Putamen (tissue), 1 donor: ENCODE measurements around the gene TEAD1.
"Not testable (repeated sequence)": the region's sequence is repeated elsewhere in the genome, so short reads cannot be mapped to it uniquely, and the experiment has no call there.

Source experiments
- DNase-seq: peaks from one replicate; pipeline ENCODE4 v3.0.0-alpha.2; 2016; ENCODE audit warnings: low spot score

The TEAD1 gene

GRCh38 chr11:12864316-12865156 is 190.3 kb downstream of the TEAD1 start:
- no peak for DNase-seq

DNA sequence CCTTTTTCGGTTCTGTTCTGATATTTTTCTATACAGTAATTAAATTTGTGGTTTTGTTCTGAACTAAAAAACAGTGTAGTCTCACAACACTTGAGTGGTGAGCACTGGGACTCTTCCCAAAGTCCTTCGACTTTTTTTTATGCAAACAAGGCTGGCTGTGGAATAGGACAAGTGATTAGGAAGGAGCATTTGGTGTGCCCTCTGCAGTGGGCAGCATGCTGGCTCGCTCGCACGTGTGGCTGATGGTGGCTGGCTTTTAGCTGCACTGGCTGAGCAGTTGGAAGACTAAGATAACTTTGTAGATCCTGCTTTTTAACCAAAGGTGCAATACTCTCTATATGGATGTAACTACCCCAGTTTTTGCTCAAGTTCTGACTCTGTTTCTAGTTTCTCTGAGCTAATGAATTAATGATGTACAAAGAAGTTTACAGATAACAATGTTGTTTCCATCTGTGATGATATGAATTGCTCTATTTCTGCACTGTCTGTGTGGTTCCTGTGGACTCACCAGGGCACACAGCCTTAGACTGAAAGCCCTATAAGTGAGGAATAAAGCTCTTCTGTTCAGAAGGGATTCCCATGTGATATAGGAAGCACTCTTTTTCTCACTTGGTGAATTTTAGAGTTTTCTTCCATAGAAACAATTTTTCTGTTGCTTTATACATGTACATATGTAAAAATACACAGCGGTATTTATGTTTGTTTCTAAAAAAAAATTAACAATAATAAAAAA is 191.8 kb downstream of the TEAD1 start:
- DNase-seq = no peak

DNA sequence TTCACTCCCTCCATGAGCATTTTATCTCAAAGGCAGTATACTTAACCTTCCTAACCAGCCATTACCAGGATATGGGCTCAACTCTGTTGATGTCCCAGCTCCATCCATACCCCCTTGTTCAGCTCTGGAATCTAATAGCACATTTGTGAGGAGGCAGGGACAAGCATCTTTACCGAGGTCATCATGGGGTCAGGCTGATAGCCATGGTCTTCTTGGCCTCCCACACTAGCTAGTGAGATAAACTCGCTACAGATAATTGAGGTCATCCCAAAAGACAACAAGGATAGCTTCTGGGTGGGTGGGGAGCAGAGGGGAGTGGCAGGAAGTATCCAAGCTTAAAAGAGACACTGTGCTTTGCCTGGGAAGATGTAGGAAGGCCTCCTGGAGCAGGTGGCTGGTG is 193.3 kb downstream of the TEAD1 start:
- no peak for DNase-seq

GRCh38 chr11:12868315-12869073 is 194.3 kb downstream of the TEAD1 start:
- DNase-seq = no peak

DNA sequence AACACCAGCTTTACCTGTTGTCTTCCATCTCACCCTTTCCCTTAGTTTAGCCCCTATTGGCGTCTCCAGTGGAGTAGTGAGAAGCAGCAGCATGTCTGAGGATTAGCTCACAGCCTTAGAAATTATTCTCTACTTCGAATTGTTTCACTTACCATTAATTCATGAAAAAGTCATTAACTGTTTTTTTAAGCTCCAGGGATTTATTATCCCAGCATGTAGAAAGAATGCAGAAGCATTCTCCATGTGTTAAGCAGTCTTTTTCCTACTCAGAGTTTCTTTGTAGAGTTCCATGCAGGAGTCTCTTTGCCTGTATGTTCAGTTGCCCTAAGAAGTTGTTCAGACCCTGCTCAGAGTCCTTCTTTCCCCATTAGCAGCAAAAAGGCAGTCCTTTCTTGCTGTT is 197.0 kb downstream of the TEAD1 start:
- no peak for DNase-seq

DNA sequence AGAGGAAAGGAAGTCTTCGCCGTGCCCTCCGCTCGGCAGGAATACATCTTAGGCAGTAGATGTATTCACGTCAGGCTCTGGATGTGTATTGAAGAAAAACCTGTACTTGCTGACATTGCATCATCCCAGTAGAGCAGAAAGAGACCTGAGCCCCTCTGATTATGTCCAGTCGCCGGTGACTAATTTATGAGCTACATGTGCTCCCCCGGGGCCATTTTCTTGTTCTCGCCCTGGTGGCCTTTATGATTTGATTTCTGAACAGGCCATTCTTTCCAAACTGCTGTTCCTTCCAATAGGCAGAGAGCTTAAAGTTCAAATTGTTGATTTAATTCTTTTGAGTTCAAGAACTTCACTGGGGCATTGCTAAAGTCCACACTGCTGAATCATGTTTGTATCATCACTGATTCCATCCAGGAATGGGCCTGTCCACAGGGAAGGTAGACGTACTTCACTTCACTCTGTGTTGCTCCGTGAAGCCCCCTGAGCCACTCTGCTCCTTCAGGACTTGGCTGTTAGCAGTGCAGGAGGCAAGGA is 197.6 kb downstream of the TEAD1 start:
- DNase-seq = no peak

GRCh38 chr11:12876340-12876739 is 202.1 kb downstream of the TEAD1 start:
- DNase-seq = no peak

GRCh38 chr11:12876988-12877387 is 202.8 kb downstream of the TEAD1 start:
- no peak for DNase-seq

DNA sequence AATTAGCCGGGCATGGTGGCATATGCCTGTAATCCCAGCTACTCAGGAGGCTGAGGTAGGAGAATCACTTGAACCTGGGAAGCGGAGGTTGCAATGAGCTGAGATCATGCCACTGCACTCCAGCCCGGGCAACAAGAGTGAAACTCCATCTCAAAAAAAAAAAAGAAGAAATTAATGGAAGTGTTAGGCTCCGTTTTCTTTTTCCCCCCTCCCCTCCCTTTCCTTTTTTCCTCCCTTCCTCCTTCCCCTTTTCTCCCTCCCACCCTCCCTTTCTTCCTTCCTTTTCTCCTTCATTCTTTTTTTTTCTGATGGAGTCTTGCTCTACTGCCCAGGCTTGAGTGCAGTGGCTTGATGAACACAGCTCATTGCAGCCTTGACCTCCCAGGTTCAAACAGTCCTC is 203.3 kb downstream of the TEAD1 start:
- not testable (repeated sequence) for DNase-seq

DNA sequence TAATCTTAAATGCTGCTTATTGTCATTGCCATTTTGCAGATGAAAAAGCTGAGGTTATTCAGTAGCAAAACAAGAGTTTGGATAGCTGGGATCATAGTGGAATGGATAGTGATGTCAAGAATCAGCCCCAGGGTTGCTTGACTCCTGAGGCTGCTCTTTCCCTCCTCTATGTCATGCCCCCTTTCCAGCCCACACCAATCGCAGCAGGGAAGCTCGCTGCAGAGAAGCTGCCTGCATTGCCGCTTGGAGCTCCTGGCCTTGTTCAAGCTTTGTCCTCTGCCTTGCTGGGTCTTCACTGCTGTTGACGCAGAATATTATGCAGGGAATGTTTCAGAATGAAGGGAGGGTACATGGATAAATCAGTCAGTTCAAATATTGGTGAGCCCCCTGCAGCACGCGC is 206.1 kb downstream of the TEAD1 start:
- DNase-seq = no peak

GRCh38 chr11:12882670-12883069 is 208.4 kb downstream of the TEAD1 start:
- no peak for DNase-seq

DNA sequence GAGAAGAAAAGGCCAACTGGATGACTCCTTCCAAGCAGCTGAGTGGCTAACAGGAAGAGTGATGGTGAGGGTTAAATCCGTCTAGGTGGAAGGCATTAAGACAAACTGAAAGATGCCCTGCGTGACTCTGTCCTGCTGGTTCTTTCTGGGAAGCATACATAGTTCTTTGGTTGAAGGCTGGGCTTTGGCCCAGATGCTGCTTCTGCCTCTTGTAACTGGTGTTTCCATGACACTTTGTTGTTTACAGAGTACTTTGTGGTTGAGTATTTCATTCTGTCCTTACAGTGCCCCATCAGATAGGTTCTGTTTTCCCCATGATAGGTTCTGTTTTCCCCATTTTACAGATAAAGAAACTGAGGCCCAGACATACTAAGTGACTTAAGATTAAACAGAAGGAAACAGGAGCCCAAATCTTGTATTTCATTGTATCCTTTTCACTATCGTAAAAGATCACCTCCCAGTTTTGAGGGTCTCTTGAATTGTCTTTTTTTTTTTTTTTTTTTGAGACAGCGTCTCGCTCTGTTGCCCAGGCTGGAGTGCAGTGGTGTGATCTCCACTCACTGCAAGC is 210.6 kb downstream of the TEAD1 start:
- DNase-seq = no peak

DNA sequence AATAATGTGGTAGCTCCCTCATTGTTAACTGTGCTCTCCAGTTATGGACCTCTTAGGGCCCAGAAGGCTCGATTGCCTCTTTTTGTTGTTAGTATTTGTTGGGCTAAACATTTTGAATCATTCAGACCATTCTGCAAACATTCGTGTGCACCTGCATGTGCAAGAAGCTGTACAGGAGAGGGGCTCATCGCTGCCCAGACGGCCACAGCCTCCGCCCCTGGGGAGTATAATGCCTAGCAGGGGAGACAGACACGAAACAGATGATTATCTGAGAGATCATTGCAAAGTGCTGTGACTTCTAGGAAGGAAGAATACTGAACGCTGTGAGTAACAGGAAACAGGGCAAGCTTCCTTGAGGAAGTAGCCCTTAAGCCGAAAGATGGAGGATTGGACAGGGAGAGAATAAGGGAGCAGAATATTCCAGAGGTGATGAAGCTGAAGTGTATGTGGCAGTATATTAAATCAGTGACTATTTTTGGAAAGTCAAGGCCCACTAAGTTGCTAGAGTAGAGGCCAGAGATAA is 211.6 kb downstream of the TEAD1 start:
- no peak for DNase-seq

DNA sequence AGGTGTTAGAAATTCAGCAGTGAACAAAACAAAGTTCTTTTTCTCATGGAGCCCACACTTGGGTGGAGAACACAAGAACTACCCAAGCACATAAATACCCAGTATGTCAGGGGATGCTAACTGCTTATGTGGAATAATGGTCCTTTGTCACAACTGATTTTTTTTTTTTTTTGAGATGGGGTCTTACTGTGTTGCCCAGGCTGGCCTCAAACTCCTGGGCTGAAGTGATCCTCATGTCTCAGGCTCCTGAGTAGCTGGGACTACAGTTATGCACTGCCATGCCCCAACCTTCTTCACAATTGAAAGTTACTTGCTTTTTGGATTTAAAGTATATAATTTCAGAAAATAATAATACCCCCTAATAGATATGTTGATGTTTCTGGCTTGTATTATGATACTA is 212.3 kb downstream of the TEAD1 start:
- no peak for DNase-seq

GRCh38 chr11:12888525-12889158 is 214.4 kb downstream of the TEAD1 start:
- DNase-seq = peak; percentile 67

GRCh38 chr11:12889243-12889642 is 215.0 kb downstream of the TEAD1 start:
- no peak for DNase-seq

GRCh38 chr11:12890476-12890875 is 216.3 kb downstream of the TEAD1 start:
- DNase-seq = no peak

- peak; percentile 51 for DNase-seq
Observed at GRCh38 chr11:12893787-12894672, 219.8 kb downstream of the TEAD1 start.

GRCh38 chr11:12897390-12897789 is 223.2 kb downstream of the TEAD1 start:
- peak; percentile 38 for DNase-seq

GRCh38 chr11:12897867-12898266 is 223.6 kb downstream of the TEAD1 start:
- DNase-seq = no peak
